NOMO-1 treated with dmso at 0.1 percent for 144 hours (cell line): ENCODE measurements around the gene CSNK1E.

ENCODE experiments used
- DNase-seq: peaks from one replicate; lab custom pipeline; 2025; ENCODE audit not compliant: unreplicated experiment; lab: John Stamatoyannopoulos, UW

Gene CSNK1E

DNA sequence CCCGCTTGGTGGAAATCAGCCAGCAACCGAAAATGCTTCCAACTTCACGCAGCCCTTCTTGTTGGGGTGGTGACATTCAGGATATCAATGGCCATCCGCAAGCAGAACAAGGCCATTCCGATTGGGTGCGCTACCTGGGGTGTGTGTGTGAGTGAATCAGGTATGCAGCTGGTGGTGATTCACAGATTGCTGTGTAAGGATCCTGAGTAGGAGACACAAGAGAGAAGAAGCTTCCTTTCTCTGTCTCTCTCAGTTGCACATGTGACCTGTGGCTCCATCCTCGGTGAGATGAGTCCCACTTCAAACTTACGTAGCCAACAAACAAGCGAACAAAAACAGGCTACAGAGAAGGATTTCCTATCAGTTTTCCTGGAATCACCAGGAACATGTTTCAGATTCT, 34.8 kb downstream of the CSNK1E start:
- no peak for DNase-seq

DNA sequence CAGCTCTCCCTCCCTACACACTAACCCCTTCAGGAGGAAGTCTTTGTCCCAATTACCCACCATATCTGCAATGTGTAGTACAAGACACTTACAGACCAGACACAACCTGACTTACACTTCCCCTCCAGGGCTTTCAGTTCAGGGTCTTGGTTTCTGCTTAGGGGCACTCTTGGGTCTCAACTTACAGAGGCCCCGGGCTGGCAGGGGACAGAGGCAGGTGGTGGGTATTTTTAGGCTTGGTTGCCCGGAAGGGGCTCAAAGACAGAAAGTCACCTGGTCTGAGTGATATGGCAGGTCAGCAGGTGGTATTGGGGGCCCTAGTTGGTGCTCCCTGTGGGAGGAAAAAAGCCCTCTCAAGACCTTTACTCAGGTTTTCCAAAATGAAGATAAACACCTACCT, 41.1 kb downstream of the CSNK1E start:
- no peak for DNase-seq

DNA sequence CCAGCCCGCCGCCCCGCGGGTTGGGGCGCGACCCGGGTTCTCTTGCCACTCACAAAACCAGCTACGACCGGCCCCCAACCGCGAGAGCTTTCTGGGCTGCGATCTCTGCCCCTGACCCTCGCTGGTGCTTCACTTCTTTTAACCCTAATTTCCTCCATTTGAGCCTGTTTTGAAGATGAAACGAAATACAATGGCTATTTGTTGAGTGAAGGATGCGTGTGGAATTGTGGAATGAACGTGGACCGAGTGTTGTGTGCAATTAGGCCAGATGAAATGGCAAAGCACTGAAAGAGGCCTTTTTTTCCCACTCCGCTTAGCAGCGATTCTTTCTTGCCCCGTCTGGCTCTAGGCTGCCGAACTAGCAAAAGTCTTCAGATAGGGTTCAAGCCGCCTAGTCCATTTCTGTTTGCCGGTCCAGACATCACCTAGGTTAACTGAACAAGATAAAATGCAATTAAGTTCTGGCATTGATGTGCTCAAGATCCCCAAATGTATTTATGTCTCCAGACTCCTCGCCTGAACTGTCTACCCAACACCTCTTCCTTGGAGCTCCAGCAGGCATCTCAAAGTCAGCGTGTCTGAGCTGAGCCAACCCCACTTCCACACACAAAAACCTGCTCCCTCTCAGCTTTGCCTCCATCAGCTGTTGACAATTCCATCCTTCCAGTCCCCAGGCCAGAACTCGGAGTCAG, 44.0 kb downstream of the CSNK1E start:
- DNase-seq: no peak

DNA sequence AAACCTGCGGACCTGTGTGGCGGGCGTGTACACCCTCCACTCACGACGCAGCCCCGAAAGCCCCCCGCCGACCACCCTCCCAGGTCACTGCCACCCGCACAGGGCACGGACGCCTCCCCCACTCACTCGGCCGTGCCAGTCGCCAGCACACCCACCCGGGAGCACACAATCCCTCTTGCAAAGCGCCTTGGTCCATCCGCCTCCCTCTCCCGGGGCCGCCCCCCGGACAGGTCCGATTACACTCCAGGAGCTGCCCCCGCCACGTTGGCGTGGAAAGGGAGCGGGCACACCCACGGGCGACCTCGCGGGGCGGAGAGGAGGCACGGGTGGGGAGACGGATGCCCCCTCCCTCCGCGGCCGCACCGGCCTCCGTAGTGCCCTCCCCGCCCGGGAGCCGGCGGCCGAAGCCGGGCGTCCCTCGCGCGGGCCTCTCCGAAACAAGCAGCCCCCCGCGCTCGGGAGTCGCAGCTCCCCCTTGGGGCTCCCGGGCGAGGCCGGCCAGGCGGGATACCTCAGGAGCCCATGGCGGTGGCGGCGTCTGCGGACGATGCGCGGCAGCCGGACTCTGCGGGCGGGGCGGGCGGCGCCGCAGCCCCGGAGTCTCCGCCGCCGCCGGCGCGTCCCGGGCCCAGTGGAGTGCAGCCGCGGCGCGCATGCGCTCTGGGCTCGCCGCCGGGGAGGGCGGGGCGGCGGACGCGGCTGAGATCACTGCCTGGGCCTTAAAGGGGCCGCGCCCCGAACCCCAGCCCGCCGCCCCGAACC, 44.7 kb downstream of the CSNK1E start, which contains the start of gene TMEM184B:
TMEM184B (minus strand) TSS at position 638 of the 762 bp plus-strand sequence. CDS start 25,049 bp downstream, outside the sequence.
- peak; percentile 37 for DNase-seq

DNA sequence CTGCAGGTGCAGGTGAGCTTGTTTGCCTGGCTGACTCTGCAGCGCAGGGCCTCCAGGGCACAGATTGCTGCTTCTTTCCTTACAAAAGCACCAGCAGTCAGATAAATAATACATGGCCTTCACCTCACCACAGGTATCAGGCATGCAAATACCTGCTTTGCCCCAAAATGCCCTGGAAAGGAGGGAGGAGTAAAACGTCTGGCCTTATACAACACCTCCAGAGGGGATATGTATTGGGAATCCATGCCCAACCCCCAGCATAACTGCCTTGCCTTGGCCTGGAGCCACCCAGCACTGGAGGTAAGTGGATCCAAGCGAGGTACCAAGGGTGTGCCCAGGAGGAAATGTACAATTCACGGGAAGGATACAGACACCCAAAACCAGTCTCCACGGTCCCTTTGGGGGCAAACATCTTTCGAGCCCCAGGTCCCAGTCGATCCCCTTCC, 45.3 kb downstream of the CSNK1E start:
- no peak for DNase-seq

DNA sequence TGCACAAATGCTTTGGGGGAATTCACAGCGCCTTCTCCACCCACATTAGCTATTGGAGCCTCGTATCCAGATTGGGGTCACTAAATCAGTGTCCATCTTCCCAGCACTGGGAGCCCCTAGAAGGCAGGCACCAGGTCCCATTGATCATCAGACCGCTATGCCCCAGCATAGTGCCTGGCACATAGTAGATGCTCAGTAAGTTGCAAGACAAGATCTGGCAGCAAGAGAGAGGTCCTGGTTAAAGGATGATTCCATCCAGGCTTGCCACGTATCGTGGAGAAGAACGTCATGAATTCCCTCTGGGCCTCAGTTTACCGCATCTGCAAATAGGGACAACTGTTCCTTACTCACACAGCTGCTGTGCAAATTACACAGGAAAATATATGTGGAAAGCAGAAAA, 46.1 kb downstream of the CSNK1E start:
- DNase-seq: no peak

DNA sequence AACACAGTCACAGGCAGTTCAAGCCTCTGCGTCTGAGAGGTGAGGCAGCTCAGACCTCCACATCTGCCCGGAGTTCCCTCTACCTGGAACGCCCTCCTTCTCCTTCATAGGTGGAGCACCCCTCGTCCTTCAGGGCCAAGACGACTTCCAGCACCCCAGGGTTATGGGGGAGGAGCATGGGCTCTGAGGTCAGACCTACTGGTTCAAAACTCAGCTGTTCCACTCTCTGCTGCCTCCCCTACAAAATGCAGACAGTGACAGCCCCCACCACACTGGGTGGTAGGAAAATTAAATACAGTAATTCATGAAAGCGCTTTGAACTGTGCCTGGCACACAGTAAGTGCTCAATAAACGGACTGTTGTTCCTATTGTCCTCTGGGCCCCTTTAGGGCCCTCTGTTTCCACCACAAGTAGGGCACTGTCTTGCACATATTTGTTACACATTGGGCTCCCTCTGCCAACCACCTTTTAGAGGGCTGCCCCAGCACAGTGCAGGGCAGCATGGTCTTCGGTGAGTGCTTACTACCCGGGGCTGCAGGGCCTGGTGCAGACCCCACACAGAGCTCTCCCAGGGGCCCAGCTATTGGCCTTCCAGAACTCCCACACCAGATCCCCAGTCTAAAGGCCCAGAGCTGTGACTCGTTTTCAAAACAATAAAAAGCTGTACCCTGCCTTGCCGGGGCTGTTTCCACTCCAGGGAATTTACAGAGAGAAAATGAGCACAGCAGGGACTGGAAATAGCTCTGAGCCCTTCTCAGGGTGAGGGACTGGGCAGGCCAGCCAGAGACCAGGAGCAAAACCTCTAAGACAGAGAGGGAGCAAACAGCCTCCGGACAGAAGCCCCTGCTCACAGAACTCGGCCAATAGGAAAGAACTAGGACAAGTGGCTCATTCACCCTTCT, 46.9 kb downstream of the CSNK1E start:
- no peak for DNase-seq

DNA sequence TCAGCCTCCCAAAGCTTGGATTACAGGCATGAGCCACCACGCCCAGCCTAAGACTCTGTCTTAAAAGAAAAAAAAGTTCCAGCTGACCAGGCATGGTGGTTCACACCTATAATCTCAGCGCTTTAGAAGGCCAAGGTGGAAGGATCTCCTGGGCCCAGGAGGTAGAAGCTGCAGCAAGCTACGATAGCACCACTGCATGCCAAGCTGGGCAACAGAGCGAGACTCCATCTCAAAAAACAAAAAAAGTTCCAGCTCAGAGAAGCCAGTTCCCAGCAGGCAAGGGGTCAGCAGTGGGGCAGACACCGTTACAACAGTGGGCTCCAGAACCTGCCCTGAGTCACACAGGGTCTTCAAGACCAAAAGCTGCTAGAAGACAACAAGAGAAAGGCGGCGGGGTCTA, 47.8 kb downstream of the CSNK1E start:
- DNase-seq: no peak

DNA sequence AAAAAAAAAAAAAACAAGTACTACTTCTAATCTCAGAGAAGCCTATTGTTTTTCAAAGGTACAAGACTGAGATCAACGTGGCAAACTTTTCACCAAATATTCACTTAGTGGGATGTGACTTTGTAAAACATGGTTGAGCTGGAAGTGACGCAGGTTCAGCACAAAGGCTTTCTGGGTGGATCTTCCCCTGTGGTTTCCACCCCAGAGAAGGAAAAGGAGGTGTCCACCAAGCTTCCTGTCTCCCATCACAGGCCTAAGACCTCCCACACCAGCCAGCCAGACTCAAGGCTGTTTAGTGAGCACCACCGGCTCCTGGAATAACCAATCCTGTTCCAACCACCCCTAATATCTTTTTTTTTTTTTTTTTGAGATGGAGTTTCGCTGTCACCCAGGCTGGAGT, 50.1 kb downstream of the CSNK1E start:
- DNase-seq: no peak

DNA sequence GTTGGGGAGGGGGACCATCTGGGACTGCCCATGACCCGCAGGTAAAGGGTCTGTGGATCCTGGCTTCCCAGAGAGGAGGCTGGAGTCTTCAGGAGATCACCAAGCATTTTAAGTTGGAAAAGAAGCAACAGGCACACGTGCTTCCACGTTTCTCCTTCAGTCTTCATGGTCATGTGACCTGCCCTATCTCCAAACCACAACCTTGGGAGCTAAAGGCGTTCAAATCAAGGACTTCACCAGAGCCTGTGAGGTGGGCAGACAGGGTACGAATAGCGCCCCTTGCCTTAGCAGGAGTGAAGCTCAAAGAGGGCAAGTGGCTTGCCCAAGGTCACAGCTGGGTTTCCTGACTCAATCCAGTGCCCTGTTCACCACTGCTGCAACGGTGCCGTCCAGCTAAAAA, 51.1 kb downstream of the CSNK1E start:
- DNase-seq: no peak

DNA sequence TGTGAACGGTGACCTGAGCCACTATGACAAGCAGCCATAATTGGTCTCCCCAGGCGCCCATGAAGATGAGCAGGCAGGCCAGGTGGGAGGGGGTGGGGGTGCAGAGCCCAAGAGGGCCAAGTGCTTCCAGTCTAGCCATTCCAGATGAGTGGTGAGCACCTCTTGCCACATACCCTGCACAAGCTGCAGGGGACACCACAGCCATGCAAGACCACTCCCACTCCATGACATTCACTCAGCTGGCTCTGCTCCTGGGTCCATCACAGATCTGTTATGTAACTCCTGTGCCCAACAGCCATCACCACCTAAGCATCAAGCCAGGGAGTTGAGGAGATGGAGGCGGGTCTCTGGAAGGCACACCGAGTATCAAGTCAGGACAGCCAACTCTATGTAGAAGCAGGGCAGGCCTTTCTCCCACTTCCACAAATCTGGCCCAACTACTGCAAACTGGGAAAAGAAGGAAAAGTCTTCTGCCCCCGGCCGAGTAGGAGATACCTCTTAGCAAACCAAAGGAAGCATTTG, 52.9 kb downstream of the CSNK1E start:
- no peak for DNase-seq

DNA sequence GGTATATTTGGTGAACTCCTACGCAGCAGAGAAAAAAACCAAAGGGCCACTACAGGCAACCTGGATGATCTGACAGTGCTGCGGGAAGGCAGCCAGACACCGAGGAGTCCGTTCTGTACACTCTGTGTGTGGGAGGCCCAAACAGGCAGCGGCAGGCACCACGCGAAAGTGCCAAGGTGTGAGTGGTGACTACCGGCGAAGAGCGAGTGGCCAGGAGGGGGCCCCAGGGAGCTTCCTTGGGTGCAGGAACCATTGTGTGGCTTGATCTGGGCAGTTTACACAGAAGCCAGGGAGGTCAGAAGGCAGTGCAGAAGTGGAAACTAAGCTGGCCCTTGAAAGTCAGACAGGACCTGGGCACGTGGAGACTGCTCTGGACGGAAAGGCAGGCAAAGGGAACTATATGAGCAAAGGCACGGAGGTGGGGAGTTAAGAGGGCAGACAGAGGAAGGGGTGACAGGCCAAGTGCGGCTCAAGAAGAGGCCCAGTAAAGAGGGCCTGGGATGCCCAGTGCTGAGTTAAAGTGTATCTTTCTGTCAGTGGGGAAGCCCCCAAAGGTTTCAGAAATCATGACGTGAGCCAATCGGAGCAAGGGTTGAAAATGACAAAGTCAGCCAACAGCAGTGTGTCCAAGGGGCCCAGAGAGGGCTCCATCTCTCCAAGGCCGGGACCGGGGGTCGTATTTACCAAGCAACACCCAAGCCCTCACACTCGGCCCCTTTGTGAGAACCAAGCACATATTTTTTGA, 55.0 kb downstream of the CSNK1E start:
- DNase-seq: no peak

DNA sequence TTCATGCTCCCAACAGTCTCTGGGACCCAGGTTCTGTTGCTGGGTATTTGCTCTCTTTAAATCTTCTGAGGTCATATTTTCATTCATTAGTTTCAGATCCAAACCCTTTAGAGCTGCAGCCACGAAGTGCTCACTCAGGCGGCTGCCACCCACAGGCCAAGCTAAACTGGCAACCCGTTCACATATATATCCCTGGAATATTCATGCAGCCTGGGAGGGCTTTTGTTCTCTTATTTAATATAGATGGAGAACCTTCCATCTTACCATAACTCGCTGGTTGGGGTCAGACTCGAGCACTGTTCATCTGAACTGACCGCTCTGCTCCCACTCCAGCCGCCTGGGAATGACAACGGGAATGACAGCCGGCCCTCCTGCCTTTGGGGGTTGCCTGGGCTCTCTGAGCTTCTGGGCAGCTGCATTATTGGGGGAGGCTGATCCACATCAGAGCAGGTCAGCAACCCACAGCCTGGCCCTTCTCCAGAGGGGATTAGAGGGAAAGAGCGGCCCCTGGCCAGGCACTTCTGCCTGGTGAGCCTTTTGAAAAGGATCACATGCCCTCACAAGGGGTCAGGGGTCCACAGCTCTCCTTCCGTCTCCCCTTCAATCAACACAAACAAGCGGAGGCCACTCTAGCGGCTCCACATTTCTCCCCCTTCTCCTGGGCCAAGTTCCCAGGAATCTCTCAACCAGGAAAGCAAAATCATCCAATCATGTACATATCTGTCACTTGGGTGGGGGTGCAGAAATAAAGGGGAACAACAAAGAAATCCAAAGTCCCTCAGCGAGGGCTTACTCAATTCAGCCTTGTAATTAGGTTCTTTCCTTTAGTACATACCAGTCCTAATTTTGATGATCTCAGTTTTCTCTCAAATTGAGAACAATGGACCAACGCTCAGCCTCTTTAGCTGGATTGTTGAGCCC, 56.2 kb downstream of the CSNK1E start:
- DNase-seq: no peak

DNA sequence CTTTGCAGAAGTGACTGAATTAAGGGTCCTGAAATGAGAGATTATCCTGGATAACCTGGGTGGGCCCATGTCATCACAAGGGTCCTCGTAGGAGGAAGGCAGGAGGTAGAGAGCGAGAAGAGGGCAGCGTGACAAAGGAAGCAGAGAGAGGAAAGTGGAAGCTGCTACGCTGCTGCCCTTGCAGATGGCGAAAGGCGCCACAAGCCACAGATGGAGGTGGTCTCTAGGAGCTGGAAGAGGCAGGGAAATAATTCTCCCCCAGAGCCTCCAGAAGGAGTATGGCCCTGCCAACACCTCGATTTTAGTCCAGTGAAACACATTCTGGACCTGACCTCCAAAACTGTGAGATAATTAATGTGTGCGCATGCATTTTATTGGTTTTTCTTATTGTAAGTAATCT, 57.9 kb downstream of the CSNK1E start:
- no peak for DNase-seq

DNA sequence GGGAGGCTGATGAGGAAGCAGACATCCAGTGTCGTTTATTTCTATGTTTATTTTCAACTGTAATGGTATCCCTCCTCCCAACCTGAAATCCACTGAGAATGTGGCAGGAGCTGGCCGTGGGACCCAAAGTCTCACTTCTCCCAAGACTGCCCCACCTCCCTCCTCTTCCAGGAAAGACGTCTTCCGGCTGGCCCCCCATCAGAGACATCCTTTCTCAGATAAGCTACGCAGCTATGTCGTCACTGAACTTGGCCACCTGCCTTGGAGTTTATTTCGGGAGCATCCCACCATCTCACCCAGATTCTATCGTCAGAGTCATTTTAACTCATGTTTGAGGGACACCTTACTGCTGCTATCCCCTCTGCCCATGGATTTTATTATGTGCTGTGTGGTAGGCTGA, 58.3 kb downstream of the CSNK1E start:
- no peak for DNase-seq

DNA sequence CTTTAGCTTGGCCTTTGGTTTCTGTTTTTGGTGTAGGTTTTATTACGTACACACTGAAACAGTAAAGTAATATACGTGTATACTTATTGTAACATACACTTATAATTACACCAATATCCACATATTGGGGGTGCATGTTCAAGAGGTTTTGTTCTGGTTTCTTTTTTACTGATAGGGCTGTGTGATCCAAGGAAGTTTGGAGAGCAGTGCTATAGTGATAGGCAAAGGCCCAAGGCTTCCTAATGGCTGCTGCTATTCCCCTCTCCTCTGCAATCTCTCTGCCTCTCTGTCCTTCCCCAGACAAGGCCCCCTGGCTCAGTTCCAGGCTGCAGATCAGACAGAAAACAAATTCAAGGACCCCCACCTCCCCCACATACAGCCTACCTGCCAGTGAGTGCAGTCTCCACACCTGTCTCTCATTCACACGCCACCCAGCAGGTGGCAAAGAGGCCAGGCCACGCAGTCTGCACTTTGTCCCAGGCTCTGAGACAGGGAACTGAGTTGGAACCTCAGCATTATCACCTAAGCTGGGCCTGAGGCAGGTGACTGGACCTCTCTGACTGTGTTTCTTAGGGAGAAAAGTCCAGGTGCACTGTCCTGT, 59.5 kb downstream of the CSNK1E start:
- no peak for DNase-seq

DNA sequence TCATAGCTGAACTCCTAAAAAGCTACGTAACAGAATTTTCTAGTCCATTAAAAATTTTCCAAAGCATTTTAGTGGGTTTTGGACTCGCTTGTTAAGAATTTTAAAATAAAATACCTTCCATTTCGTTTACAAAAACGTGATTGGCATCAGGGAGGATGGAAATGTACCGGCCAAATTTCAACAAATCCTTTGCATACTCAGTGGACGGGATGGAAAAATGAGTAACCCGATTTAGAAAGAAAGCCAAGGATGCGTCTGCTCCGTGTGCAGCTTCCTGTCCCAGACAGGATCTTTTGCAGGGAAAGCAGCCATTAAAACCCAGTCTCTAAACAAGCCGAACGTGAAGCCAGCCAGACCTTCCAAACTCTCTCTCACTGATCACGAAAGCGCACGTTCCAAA, 60.1 kb downstream of the CSNK1E start:
- DNase-seq: no peak

DNA sequence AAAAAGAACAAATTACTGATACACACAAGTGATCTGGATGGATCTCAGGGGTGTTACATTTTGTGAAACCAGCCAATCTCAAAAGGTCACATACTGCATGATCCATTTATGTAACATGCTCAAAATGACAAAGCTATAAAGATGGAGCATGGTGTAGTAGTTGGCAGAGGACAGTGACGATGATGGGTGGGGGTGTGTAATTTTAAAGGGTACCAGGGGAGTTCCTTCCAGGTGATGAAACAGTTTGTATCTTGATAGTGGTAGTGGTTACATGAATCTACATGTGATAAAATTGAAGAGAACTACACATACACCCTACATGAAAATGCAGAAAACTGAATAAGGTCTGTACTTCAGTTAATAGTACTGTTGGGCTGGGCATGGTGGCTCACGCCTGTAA, 61.5 kb downstream of the CSNK1E start:
- DNase-seq: no peak

DNA sequence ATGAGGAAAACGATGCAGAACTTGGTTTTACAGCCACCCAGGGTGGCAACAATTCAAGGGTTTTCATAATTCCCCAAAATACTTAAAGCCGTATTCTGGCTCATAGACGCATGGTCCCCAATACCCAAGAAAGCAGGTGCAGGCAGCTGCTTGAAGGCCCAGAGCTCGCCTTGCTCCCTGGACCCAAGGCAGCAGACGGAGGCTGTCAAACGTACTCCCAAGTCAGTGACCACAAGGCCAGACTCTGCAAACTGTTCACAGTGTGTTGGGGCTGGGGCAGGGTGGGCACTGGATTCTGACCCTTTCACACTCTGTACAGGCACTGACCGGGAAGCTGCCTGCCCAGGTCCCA, 65.9 kb downstream of the CSNK1E start:
- DNase-seq: no peak
